Measurements from ENCODE around the gene MTO1. TPM values are rescaled to one million over a fixed set of nuclear protein-coding genes. Genes with fewer than 3 reads are reported as not detected.
A peak's percentile ranks its signal among the peaks of the same experiment; 100 is the strongest.

MTO1 gene
- total and polyA plus RNA-seq, 10 donors, result 17.8 to 50.2 (median 39.0) TPM

GRCh38 chr6:73525546-73526330 is 64.2 kb downstream of the MTO1 start:
- TF ChIP-seq POLR2AphosphoS5 (IDR thresholded peaks at IDR 0.05) (no peak), POLR2A (IDR thresholded peaks at IDR 0.05) (no peak), CTCF (IDR thresholded peaks at IDR 0.05 in 8 of 11, conservative IDR thresholded peaks at IDR 0.05 in 3 of 11) (no peak)
- no peaks in the 10 kb centered on the region for H3K9me3 ChIP-seq
- H3K4me1 ChIP-seq, result peaks cover 18 to 28% (median 23%) of the 10 kb centered on the region in 6 donors
- H3K27ac ChIP-seq, result no peak overlapping the region
- H3K27me3 ChIP-seq (replicated peaks in 1 of 7), result no peaks in the 10 kb centered on the region
- DNase-seq, result no peak
- H3K4me3 ChIP-seq, result no peak overlapping the region
- 93 to 98% (median 98%) methylated on average over 3 of the region's 3 CpGs for WGBS, 5 donors
- intact Hi-C loops (cut with DNase I; ENCODE audit: low total_unique reads), result loop anchor here (10.0 kb wide), 1 partner anchor 59 kb away; no protein-coding TSS in a partner anchor
- H3K36me3 ChIP-seq, result no peaks in the 10 kb centered on the region

- peaks cover 3 to 6% (median 5%) of the 10 kb centered on the region in 6 donors for H3K4me1 ChIP-seq
- H3K27ac ChIP-seq, result no peak overlapping the region
- intact Hi-C loops (cut with DNase I; ENCODE audit: low total_unique reads), result loop anchor here (10.0 kb wide), 1 partner anchor 56 kb away; no protein-coding TSS in a partner anchor
- no peaks in the 10 kb centered on the region for H3K9me3 ChIP-seq
- H3K27me3 ChIP-seq (replicated peaks in 1 of 7), result no peaks in the 10 kb centered on the region
- 81 to 89% (median 85%) methylated on average over 7 of the region's 7 CpGs for WGBS, 5 donors
- TF ChIP-seq POLR2AphosphoS5 (IDR thresholded peaks at IDR 0.05) (no peak), CTCF (IDR thresholded peaks at IDR 0.05 in 8 of 11, conservative IDR thresholded peaks at IDR 0.05 in 3 of 11) (no peak), POLR2A (IDR thresholded peaks at IDR 0.05) (no peak)
- DNase-seq, result peak; percentile 9
- H3K36me3 ChIP-seq, result no peaks in the 10 kb centered on the region
- H3K4me3 ChIP-seq, result no peak overlapping the region
Observed at GRCh38 chr6:73528897-73529296, 67.4 kb downstream of the MTO1 start.

GRCh38 chr6:73532293-73532692 is 70.8 kb downstream of the MTO1 start:
- H3K36me3 ChIP-seq, result no peaks in the 10 kb centered on the region
- WGBS, 5 donors, result 84 to 94% (median 93%) methylated on average over 3 of the region's 3 CpGs
- no peak for TF ChIP-seq POLR2A (IDR thresholded peaks at IDR 0.05)
- no peak for TF ChIP-seq POLR2AphosphoS5 (IDR thresholded peaks at IDR 0.05)
- TF ChIP-seq CTCF (IDR thresholded peaks at IDR 0.05 in 8 of 11, conservative IDR thresholded peaks at IDR 0.05 in 3 of 11), result no peak
- no peak overlapping the region for H3K4me3 ChIP-seq
- H3K27me3 ChIP-seq (replicated peaks in 1 of 7), result no peaks in the 10 kb centered on the region
- no peaks in the 10 kb centered on the region for H3K4me1 ChIP-seq
- no peaks in the 10 kb centered on the region for H3K9me3 ChIP-seq
- no peak for DNase-seq
- intact Hi-C loops (cut with DNase I; ENCODE audit: low total_unique reads), result no loop called here
- no peak overlapping the region for H3K27ac ChIP-seq

GRCh38 chr6:73534628-73535027 is 73.1 kb downstream of the MTO1 start:
- WGBS, 5 donors, result 82 to 92% (median 90%) methylated on average over 2 of the region's 2 CpGs

More at GRCh38 chr6:73534628-73535027, 73.1 kb downstream of the MTO1 start:
- H3K9me3 ChIP-seq, result no peaks in the 10 kb centered on the region
- H3K27ac ChIP-seq, result no peak overlapping the region
- DNase-seq, result no peak
- H3K4me1 ChIP-seq, result no peaks in the 10 kb centered on the region
- H3K27me3 ChIP-seq (replicated peaks in 1 of 7), result no peaks in the 10 kb centered on the region
- no peaks in the 10 kb centered on the region for H3K36me3 ChIP-seq
- no peak for TF ChIP-seq POLR2A (IDR thresholded peaks at IDR 0.05)
- TF ChIP-seq CTCF (IDR thresholded peaks at IDR 0.05 in 8 of 11, conservative IDR thresholded peaks at IDR 0.05 in 3 of 11), result no peak
- TF ChIP-seq POLR2AphosphoS5 (IDR thresholded peaks at IDR 0.05), result no peak
- no peak overlapping the region for H3K4me3 ChIP-seq
- intact Hi-C loops (cut with DNase I; ENCODE audit: low total_unique reads), result no loop called here

All from spleen (tissue), 11 donors.